Urothelium cell line (cell line): Measurements from ENCODE around the gene MMP24.

Experiments
- DNase-seq: peaks from one replicate; pipeline ENCODE4 v3.0.0; 2011; ENCODE audit warnings: low spot score, mixed read lengths
- FAIRE-seq: peaks from 2 replicates; lab custom pipeline; 2011; peaks lifted over from hg19 to GRCh38; lab: Jason Lieb, UNC

The MMP24 gene

DNA sequence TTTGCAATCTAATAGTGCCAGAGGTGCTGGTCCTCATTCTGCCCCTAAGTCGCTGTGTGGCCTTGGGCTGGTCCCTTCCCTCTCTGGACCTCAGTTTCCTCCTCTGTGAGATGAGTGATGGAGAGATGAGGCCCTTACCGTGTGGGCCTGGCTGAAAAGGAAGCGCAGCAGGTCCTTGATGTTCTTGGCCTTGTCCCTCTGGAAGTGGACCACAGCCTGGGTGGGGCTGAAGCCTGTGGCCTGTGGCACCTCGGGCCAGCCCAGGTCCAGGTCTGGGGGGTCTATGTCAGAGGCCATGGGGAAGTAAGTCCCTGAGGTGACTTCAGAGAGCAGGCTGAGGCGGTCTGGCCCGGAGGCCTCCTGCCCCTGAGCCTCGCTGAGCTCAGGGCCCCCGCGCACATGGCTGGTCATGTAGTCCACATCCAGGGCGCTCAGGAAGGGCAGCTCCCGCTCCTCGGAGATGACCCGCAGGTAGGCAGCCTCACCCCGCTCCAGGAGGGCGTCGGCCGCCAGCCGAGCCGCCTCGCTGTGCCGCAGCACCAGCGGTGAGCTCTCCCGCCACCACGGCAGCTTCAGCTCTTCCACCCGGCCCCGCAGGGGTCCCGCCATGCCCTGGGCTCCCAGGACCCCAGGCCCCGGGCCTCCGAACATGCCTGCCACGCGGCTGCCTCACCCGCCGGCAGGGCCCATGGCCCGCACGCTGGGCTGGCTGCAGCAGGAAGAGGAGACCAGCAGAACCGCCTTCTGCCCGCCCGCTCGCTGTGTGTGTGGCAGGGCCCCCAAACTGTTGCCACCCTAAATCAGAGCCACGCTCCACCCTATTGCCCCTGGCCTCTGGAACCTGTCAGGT lies 65.4 kb downstream of the MMP24 start, which contains the start of gene FAM83C:
FAM83C (minus strand) TSS at position 772 of the 850 bp plus-strand sequence; CDS start at position 651, 121 bp downstream.
- DNase-seq = no peak
- peak; percentile 9 for FAIRE-seq

GRCh38 chr20:35292504-35293285 lies 66.2 kb downstream of the MMP24 start:
- DNase-seq = no peak
- FAIRE-seq = no peak

DNA sequence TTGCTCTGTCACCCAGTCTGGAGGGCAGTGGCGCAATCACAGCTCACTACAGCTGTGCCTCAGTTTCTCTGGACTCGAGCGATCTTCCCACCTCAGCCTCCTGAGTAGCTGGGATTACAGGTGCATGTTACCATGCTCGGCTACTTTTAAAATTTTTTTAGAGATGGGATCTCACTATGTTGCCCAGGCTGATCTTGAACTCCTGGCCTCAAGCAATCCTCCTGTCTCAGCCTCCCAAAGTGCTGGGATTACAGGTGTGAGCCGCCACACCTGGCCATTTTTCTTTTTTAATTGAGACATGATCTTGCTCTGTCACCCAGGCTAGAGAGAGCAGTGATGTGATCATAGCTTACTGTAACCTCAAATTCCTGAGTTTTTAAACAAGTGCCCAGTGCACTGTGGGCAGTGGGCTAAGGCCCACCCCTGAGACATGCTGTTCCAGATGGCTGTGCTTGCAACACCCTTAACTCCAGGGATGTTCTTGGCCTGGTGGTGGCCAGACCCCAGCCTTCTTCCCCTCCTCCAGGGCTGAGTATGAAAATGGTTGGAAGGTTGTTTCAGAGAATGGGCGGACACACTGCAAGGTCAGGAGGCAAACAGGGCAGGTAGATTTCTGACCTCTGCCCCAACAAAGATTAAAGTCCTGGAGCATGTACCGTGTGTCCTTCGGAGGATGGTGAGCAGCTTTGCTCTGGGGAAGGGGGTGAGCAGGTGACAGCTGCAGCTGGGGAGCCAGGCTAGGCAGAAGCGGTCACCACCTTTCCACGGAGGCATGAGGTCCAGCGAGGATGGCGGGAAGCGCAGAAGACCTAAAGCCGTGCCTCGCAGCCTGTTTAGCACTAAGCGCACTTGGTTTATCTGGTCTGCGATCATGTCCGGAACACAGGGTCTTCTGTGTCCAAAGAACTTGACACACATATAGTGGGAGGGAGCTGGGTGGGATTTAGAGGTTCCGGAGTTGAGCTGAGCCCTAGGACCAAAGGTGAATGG lies 67.1 kb downstream of the MMP24 start:
- no peak for FAIRE-seq
- DNase-seq = no peak

- DNase-seq (no peak), FAIRE-seq (no peak)
Measured at GRCh38 chr20:35294293-35294685, 67.8 kb downstream of the MMP24 start.

DNA sequence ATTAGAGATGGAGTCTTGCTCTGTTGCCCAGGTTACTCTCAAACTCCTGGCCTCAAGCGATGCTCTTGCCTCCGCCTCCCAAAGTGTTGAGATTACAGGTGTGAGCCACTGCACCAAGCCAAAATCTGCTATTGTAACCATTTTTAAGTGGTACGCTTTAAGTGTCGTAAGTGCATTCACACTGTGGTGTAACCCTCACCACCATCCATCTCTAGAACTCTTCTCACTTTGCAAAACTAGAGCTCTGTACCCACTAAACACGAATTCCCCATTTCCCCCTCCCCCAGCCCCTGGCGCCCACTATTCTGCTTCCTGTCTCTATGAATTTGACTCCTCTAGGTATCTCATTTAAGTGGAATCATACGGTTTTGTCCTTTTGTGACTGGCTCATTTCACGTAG lies 68.6 kb downstream of the MMP24 start:
- FAIRE-seq (no peak), DNase-seq (no peak)

DNA sequence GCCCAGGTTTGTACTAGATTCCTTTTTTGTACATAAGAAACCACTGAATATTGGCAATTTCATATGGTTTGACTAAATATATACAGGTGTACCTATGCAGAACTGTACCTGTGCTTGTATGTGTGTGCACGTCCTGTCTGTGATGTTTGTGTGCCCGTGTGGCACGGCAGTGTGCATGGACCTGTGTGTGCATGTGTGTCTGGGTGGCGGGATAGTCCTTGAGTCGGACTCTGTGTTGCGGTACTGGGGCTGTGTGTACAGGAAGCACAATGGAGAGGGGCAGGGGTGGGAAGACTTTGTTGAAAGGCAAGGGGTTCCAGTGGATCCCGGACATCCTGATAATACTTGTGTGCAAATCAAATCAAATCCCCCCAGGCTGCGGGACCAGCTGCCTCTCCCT lies 69.2 kb downstream of the MMP24 start:
- peak; percentile 87 for FAIRE-seq

DNA sequence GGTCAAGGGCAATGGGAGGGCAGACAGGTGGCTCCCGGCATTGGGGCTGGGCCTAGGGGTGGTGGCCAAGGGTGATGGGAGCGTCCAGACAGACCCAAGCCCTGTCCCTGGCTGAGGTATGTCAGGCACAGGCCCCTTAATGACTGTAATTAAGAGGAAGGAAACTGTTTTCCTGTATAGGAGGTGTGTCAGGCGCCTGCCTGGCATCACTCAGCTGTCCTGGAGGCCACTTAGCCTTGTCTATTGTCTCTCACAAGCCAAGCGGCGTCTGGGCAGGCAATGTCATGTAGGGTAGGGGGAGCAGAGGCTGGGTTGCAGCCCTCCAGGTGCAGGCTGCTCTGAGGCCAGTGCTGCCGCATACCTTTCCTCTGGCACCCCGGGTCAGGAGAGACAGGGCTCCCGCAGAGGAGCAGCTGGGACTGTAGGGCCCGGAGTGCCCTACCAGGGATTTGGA lies 69.6 kb downstream of the MMP24 start:
- no peak for FAIRE-seq

More for the DNA sequence above, 69.2 kb downstream of the MMP24 start:
- no peak for DNase-seq

GRCh38 chr20:35297155-35297554 lies 70.7 kb downstream of the MMP24 start:
- FAIRE-seq (no peak), DNase-seq (no peak)

More for the DNA sequence above, 69.6 kb downstream of the MMP24 start:
- no peak for DNase-seq

GRCh38 chr20:35297740-35298139 lies 71.2 kb downstream of the MMP24 start:
- FAIRE-seq (no peak), DNase-seq (no peak)

DNA sequence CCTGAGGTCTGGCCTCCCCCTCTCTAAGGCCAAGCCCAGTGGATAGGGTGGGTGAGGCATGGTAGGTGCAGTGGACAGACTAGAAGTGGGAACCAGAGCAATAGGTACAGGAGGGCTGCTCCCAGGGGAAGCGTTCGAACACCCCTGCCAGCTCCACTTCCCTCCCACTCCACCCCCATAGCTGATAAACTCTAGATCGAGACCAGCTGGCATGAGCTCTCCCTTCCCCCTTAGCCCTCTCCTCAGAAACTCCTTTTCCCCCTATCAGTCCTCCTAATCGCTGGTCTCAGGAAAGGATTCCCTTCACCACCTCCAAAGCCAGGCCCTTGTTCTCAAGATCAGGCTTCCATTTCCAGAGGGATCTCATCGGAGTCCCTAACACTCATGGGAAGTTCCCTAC lies 71.8 kb downstream of the MMP24 start:
- no peak for FAIRE-seq
- no peak for DNase-seq

DNA sequence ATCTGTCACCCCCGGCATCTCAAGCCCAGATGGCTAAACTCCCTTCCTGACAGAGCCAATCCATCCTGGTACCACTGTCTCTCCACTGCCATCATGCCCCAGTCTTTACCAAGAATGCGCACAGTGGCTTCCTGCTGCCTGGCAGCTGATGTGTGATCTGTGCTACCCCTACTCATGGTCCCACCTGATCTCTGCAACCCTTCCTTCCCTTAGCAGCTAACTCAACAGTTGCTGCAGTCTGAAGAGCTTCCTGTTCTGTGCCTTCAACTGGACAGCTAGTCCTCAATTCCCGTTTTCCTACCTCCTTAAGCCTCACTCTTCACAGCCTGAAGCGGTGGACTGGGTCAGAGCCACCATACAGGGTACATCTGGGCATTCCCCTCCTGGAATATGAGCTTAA lies 73.3 kb downstream of the MMP24 start:
- FAIRE-seq (no peak), DNase-seq (no peak)

GRCh38 chr20:35300469-35301262 lies 74.2 kb downstream of the MMP24 start:
- FAIRE-seq (no peak), DNase-seq (no peak)

DNA sequence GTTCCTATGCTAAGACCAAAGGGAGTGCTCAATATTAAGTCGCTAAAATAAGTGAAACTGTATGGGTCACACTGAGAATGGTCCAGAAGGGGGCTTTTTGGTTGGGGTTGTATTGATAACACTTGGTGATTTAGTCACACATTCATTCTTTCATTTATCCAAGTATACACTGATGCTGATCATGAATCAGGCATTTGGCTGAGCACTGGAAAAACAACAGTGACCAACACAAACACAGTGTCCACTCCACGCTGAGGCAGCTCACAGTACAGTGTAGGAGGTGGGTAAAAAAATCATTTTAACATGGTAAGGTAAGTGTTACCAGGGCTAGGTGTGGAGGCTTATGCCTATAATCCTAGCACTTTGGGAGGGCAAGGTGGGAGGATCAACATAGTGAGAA lies 74.9 kb downstream of the MMP24 start:
- DNase-seq (no peak), FAIRE-seq (no peak)

GRCh38 chr20:35302421-35303335 lies 76.2 kb downstream of the MMP24 start:
- DNase-seq (no peak), FAIRE-seq (no peak)

DNA sequence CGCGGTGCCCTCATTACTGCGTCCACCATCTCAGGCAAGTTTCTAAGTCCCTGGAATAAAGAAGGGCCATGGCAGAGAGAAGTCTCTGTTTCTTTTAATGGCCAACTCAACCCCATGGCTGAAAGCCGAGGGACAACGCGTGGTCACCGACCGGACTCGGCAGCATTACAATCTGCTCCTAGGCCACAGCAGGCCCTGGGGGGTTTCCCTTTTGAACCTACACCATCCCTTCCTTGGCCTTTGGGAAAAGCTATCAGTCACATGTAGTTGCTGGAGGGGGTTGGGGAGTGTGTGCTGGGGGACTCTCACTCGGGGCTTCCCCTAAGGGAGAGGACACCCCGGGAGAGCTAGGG lies 76.9 kb downstream of the MMP24 start:
- no peak for FAIRE-seq
- no peak for DNase-seq

GRCh38 chr20:35303735-35304491 lies 77.4 kb downstream of the MMP24 start:
- FAIRE-seq (no peak), DNase-seq (peak; percentile 84)

DNA sequence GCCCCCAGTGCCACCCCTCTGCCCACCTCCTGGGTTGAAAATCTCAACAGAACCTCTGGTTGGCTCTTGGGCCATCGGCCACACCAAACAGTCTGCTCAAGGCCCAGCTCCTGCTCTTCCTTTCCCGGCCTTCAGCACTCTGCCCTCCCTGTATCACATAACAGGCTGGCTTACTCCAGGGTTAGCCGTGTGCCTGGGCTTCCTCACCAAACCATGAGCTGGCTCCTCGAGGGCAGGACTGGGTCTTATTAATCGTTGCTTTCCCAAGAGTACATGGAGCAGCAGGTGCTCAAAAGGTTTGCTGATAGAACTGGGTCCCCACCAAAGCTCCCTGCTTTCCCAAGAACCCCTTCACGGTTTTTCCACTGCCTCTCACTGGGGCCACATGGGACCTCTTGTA lies 78.5 kb downstream of the MMP24 start:
- FAIRE-seq (no peak), DNase-seq (no peak)
